IPS-NIHi7 (cell line): Measurements from ENCODE around the gene CDH23.

Experiments
- DNase-seq: peaks from one replicate; pipeline ENCODE4 v3.0.0; 2012; ENCODE audit warnings: mixed read lengths; ENCODE audit errors: extremely low spot score

CDH23 gene

GRCh38 chr10:71835671-71836595 is 439.2 kb downstream of the CDH23 start:
- no peak for DNase-seq

DNA sequence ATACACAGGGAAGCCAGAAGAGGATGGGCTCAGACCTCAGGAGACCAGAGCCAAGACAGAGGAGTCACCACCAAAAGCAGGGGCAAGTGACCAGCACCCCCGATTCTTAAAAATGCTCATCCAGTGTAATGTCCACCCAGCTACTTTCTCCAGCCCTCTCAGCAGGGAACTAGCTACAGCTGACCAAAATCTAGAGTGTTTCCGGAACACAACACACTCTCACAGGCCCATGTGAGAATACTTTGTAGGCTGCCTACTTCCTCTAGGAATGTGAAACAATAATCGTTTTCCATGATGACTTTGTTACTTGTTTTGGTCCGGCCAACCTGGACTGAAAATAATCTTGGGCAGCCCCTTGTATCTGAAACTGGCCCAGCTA is 439.9 kb downstream of the CDH23 start:
- DNase-seq: no peak

GRCh38 chr10:71837098-71837827 is 440.5 kb downstream of the CDH23 start:
- peak; percentile 71 for DNase-seq

DNA sequence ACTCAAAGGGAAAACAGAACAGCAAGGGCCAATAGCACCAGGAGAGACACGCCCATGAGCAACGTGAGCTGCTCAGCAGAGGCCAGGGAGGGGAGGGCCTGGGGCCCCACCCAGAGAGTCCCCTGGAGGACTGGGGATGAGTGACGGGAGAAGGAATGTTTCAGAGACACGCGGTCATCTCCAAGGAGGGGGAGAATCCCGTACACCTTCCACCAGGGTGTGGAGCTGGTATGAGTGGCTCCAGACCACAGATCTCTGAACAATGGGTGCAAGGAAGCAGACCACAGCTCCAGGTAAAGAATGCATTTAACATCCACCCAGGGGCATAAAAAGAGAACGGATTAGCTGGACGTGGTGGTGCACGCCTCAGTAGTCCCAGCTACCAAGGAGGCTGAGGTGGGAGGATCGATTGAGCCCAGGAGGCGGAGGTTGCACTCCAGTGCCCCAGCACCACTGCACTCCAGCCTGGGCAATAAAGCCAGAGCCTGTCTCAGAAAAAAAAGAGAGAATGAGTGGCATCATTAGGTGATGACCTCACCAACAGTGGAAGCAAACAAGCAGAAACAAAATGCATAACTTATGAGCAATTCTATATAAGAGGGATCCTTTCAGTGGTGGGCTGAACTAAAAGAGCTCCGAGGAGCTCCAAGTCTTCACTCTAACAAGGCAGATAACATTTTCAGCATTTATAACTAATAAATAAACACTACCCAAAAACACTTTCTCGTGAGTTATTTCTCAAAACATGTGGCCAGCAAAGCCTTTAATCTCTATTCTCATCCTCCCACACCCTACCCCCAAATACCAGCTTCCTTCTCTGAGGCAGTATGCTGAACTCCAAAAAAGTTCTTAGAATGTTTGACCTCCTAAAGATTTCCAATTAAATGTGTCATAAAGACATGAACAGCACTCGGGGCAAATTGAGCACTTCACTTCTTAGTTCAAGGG is 441.8 kb downstream of the CDH23 start:
- DNase-seq: no peak

- DNase-seq: peak; percentile 94
Measured at GRCh38 chr10:71840177-71840957, 443.6 kb downstream of the CDH23 start.

DNA sequence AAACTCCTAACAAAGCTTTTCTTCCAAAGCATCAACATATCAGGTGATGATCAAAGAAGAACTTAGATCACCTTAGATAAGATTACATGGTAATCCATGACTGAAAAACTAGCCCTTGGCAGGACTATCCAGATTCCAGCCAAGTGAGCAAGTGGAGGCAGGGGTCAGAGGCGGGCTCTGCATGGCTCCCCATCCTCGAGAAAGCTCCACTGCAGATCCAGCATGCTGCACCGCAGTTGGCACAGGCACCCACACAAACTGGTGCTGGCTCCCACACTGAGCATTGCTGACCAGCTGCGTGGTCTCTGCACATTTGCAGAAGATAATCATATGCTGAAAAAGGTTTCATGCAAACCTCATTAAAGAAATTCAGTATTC is 444.2 kb downstream of the CDH23 start:
- no peak for DNase-seq

DNA sequence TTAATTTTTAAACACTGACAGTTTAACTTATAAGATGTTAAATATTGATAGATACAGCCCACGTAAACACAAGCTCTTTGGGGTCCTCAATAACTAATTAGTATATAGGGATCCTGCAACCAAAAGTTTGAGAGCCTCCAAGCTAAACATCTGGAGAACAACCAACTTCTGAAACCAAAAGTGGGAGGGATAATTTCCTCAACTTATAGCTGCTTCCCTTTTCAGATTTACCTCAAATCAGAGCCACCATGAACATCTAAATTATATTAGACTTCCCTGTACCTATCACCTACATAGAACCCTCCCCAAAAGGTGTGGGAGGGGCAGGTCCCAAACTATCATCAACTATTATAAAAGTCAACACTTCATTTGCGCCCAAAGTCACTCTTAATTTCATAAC is 445.7 kb downstream of the CDH23 start:
- DNase-seq: no peak

DNA sequence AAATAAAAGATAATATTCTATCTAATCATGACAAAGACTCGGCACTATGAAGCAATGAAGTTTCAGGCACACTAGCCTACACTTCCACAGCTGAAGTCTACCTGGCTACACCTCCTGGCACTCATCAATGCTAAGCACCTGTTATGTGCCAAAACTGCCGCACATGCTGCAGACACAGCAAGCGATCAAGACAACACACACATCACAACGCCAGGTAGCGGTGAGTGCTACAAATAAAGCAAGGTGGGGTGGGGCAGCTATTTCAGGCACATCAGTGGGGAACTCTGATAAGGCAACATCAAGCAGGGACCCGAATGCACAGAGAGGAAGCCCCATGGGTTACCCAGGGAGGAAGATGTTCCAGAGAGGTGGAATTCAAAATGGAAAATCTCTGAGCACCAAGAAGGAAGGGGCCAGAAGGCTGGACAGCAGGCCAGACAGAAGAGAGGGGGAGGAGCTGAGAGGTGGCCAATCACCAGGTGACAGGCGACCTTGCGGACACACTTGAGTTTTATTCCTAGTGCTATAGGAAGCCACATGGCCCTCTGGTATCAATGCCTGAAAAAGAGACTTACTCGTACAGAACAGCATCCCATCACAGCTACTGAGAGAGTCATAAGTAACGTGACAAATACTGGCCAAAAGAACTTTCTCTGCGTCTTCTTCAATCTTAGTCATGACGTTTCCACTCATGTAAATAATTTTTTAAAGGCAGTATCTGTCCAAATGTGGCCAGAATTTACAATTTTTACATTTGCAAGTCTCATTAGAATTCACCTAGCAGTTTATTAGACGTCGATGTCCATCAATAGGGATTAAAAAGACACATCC is 446.4 kb downstream of the CDH23 start:
- no peak for DNase-seq

DNA sequence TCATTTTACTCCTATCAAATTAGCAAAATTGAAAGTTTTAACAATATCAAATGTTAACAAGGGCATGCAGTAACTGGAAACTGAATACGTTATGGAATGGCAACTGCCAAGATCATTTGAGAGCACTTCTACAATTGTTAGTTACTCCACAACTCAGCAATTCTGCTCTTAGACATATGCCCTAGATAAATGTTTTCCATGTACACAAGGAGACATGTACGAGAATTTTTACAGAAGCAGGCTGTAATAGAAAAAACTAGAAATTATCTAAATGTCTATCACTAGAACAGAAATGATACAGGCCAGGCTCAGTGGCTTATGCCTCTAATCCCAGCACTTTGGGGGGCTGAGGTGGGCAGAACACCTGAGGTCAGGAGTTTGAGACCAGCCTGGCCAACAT is 447.4 kb downstream of the CDH23 start:
- DNase-seq: no peak

DNA sequence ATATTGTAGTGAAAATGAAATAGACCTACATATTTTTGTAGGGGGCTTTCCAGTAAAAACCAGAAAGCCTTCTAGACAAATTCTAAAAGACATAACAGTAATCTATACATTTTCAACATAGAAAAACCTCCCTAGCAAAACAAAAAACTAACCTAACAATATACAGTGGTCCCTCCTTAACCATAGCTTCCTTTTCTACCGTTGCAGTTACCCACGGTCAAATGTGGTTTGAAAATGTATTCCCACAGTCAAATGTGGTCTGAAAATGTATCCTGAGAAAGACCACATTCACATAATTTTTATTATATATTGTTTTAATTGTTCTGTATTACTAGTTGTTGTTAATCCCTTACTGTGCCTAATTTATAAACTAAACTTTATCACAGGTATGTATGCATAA is 448.0 kb downstream of the CDH23 start:
- no peak for DNase-seq

- no peak for DNase-seq
Measured at GRCh38 chr10:71845410-71846405, 449.0 kb downstream of the CDH23 start.

DNA sequence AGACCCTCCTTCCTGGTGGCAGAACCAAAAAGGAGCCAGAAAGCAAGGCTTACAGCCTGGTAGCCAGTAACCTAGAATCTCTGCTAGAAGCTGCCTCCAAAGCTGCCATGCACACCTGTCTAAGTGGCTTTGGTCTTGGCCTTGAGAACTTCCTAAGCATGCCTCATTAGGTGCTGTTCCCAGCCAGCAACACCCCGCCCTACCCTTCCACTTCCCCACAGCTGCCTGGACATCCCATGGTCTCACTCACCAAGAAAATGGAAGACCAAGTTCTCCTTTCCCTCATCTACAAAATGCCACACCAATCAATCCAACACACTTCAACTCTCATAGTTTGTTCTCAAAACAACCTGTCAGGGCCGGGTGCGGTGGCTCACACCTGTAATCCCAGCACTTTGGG is 450.1 kb downstream of the CDH23 start:
- no peak for DNase-seq

GRCh38 chr10:71847418-71847817 is 450.7 kb downstream of the CDH23 start:
- DNase-seq: no peak

DNA sequence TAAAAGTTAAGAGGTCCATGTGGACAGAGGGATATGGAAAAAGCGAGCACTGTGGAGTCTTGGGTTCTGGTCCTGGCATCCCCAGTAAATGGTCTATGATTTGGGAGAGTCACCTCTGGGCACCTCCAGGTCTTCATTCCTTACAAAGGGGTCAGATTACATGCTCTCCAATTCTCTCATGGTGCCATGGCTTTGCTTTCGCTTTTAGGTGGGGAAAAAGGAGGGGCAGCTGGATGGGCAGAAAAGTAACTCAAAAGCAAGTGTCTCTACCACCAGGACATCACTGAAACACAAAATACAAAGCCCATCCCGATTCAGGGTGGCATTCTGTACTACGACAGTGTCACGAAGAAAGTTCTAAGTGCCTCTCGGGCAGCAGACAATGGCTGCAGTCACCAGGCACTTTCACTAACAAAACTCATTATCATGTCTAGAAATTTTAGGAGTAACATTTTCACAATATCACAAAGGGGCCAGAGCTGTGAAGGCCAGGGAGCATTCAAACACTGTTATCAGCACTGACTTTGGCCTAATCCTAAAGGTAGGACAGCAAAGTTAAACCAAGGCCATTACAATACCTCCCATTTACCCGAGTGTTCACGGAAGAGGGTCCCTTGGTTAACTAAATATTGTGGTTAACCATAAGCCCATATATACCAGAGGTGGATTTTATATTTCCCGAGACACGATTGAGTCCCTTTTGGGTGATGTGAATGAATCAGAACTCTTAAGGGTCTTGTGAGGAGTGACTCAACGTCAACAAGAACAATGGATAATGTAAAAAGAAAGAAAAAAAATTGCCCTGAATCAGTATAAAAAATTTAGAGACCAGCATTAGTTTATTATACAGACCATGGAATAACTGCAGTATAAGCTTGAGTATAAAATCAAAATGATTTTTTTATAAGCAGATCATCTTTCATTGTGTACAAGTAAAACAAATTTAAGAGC is 451.9 kb downstream of the CDH23 start:
- no peak for DNase-seq

- no peak for DNase-seq
Measured at GRCh38 chr10:71849461-71849908, 452.8 kb downstream of the CDH23 start.

GRCh38 chr10:71850021-71850742 is 453.5 kb downstream of the CDH23 start:
- no peak for DNase-seq
